NCI-H510A (cell line): Measurements from ENCODE around the gene PIK3CD.
"Not testable (repeated sequence)": the region's sequence is repeated elsewhere in the genome, so short reads cannot be mapped to it uniquely, and the experiment has no call there.

Experiments
- DNase-seq: peaks from one replicate; lab custom pipeline; 2025; lab: John Stamatoyannopoulos, UW

PIK3CD gene

GRCh38 chr1:9654834-9655723 is 3.5 kb downstream of the PIK3CD start:
- no peak for DNase-seq

- no peak for DNase-seq
These were observed 4.3 kb downstream of the PIK3CD start for GRCh38 chr1:9655836-9656235.

- no peak for DNase-seq
These were observed 6.0 kb downstream of the PIK3CD start for GRCh38 chr1:9657521-9658032.

- no peak for DNase-seq
These were observed 6.7 kb downstream of the PIK3CD start for GRCh38 chr1:9658199-9658598.

GRCh38 chr1:9659328-9659727 is 7.8 kb downstream of the PIK3CD start:
- no peak for DNase-seq

- no peak for DNase-seq
These were observed 11.7 kb downstream of the PIK3CD start for GRCh38 chr1:9663257-9663656.

GRCh38 chr1:9665193-9665592 is 13.7 kb downstream of the PIK3CD start:
- DNase-seq, result no peak

GRCh38 chr1:9668080-9668479 is 16.5 kb downstream of the PIK3CD start:
- no peak for DNase-seq

- DNase-seq, result no peak
These were observed 18.6 kb downstream of the PIK3CD start for GRCh38 chr1:9670085-9670484.

- DNase-seq, result peak; percentile 78
These were observed 20.0 kb downstream of the PIK3CD start for GRCh38 chr1:9671377-9672140.

- DNase-seq, result no peak
These were observed 20.9 kb downstream of the PIK3CD start for GRCh38 chr1:9672444-9672843.

- DNase-seq, result no peak
These were observed 23.9 kb downstream of the PIK3CD start for GRCh38 chr1:9675393-9675792.

GRCh38 chr1:9676128-9676527 is 24.6 kb downstream of the PIK3CD start:
- DNase-seq, result not testable (repeated sequence)

- no peak for DNase-seq
These were observed 25.4 kb downstream of the PIK3CD start for GRCh38 chr1:9676815-9677393.

- DNase-seq, result no peak
These were observed 28.6 kb downstream of the PIK3CD start for GRCh38 chr1:9680091-9680490.

GRCh38 chr1:9680828-9681227 is 29.3 kb downstream of the PIK3CD start:
- DNase-seq, result no peak

GRCh38 chr1:9684801-9685200 is 33.3 kb downstream of the PIK3CD start:
- no peak for DNase-seq

- peak; percentile 97 for DNase-seq
These were observed 35.8 kb downstream of the PIK3CD start for GRCh38 chr1:9687120-9687873.

GRCh38 chr1:9687874-9688582 is 36.5 kb downstream of the PIK3CD start:
- DNase-seq, result peak; percentile 67

- no peak for DNase-seq
These were observed 37.1 kb downstream of the PIK3CD start for GRCh38 chr1:9688599-9688998.

GRCh38 chr1:9689011-9689706 is 37.6 kb downstream of the PIK3CD start:
- peak; percentile 98 for DNase-seq
